NB4 (cell line): Measurements from ENCODE around the gene PLA2G3.

Source experiments
- CTCF ChIP-seq: IDR thresholded peaks from one replicate; pipeline ENCODE4 v1.5.1; 2012; ENCODE audit warnings: low read depth, low read length
- MAX ChIP-seq: IDR thresholded peaks from 2 replicates; pipeline ENCODE4 v1.6.1; 2011; ENCODE audit warnings: low read depth, low read length
- MYC ChIP-seq: IDR thresholded peaks from 2 replicates; pipeline ENCODE4 v1.6.1; 2011; ENCODE audit warnings: low read depth, low read length
- POLR2A ChIP-seq: IDR thresholded peaks from 2 replicates; pipeline ENCODE4 v1.6.1; 2011; ENCODE audit warnings: mild to moderate bottlenecking; ENCODE audit not compliant: insufficient read length; ENCODE audit errors: extremely low read depth

- TF ChIP-seq CTCF (no peak), MAX (no peak), POLR2A (no peak), MYC (no peak)
Observed at GRCh38 chr22:31097941-31098631, 42.2 kb downstream of the PLA2G3 start.
